ENCODE measurements around the gene CDK16. TPM values are rescaled to one million over a fixed set of nuclear protein-coding genes. Genes with fewer than 3 reads are reported as not detected.

CDK16 gene
- total and polyA plus RNA-seq, 2 of the 13 experiments (the other 11 are each of a cell fraction or from before 2014, with no cell fraction given) = 64.5 to 225 TPM

DNA sequence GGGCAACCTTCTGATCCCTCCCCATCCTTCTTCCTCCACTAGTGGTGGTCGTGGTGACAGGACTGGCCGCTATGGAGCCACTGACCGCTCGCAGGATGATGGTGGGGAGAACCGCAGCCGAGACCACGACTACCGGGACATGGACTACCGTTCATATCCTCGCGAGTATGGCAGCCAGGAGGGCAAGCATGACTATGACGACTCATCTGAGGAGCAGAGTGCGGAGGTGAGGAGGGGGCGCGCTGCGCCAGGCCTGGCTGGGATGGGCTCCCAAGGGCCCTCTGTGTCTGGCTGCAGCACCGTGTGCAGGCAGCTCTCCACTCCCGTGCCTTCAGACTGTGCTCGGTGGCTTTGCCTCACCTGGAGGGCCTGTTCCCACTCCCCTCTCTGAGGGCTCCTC, 49.2 kb upstream of the CDK16 start:
- CTCF ChIA-PET (ENCODE audit: low intra/inter-chr PET ratio, low total read pairs) = no interaction called here
- H2AFZ ChIP-seq (ENCODE audit: low read length) = no peak overlapping the region
- no peaks in the 10 kb centered on the region for H3K27me3 ChIP-seq (ENCODE audit: control insufficient read depth in 1 of 2, insufficient read depth in 2 of 2, low read length in 2 of 2)
- ATAC-seq = no peak
- DNase-seq (ENCODE audit: low spot score) = no peak
- no peak overlapping the region for H3K4me3 ChIP-seq (replicated peaks in 1 of 3; ENCODE audit: insufficient read depth in 1 of 3, low read depth in 2 of 3, low read length in 3 of 3)
- no TSS peak for BruUV-seq (replicated peaks)
- POLR2A ChIA-PET = no interaction called here
- H3K9ac ChIP-seq (ENCODE audit: insufficient read depth, low read depth, low read length) = no peak overlapping the region
- intact Hi-C loops (cut with micrococcal nuclease; ENCODE audit: unreplicated experiment) = no loop called here
- H3K79me2 ChIP-seq (ENCODE audit: insufficient read depth, low read length) = peaks cover 12% of the 10 kb centered on the region
- H3K9me3 ChIP-seq (ENCODE audit: low read length) = no peaks in the 10 kb centered on the region
- H3K4me1 ChIP-seq (ENCODE audit: insufficient read depth, low read length) = peaks cover 10% of the 10 kb centered on the region
- H3K4me2 ChIP-seq (ENCODE audit: low read depth, low read length) = no peak overlapping the region
- FAIRE-seq = no peak
- peaks cover 10 to 18% of the 10 kb centered on the region in 2 experiments; a peak in 4 of 5 replicates for H3K36me3 ChIP-seq (replicated peaks in 1 of 2; ENCODE audit: control insufficient read depth in 1 of 2, insufficient read depth in 2 of 2, low read length in 2 of 2)
- H4K20me1 ChIP-seq (ENCODE audit: insufficient read depth, low read length) = no peaks in the 10 kb centered on the region
- no peak for TF ChIP-seq ZNF24 (IDR thresholded peaks at IDR 0.05)
- TF ChIP-seq, protein P1, sequence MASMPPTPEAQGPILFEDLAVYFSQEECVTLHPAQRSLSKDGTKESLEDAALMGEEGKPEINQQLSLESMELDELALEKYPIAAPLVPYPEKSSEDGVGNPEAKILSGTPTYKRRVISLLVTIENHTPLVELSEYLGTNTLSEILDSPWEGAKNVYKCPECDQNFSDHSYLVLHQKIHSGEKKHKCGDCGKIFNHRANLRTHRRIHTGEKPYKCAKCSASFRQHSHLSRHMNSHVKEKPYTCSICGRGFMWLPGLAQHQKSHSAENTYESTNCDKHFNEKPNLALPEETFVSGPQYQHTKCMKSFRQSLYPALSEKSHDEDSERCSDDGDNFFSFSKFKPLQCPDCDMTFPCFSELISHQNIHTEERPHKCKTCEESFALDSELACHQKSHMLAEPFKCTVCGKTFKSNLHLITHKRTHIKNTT (CRISPR knock-in tag; IDR thresholded peaks at IDR 0.05) = no peak
- no peak for TF ChIP-seq ZNF234 (CRISPR knock-in tag; conservative IDR thresholded peaks at IDR 0.05)
- TF ChIP-seq CCDC6 (CRISPR knock-in tag; IDR thresholded peaks at IDR 0.05) = no peak
- no peak for TF ChIP-seq ZSCAN20 (CRISPR knock-in tag; IDR thresholded peaks at IDR 0.05; ENCODE audit: borderline replicate concordance)
- TF ChIP-seq, protein P2, sequence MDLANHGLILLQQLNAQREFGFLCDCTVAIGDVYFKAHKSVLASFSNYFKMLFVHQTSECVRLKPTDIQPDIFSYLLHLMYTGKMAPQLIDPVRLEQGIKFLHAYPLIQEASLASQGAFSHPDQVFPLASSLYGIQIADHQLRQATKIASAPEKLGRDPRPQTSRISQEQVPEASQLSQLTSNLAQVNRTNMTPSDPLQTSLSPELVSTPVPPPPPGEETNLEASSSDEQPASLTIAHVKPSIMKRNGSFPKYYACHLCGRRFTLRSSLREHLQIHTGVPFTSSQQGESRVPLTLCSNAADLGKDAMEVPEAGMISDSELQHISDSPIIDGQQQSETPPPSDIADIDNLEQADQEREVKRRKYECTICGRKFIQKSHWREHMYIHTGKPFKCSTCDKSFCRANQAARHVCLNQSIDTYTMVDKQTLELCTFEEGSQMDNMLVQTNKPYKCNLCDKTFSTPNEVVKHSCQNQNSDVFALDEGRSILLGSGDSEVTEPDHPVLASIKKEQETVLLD (CRISPR knock-in tag; IDR thresholded peaks at IDR 0.05; ENCODE audit: low read depth) = no peak
- no peak for TF ChIP-seq KMT2A (CRISPR knock-in tag; IDR thresholded peaks at IDR 0.05)
- TF ChIP-seq KDM5B (CRISPR knock-in tag; IDR thresholded peaks at IDR 0.05; ENCODE audit: borderline replicate concordance) = no peak
- no peak for TF ChIP-seq POLR2AphosphoS2 (IDR thresholded peaks at IDR 0.05; ENCODE audit: low read depth, low read length)
- no peak for TF ChIP-seq DNMT1 (CRISPR knock-in tag; IDR thresholded peaks at IDR 0.05)
- 100% methylated on average over 1 of the region's 19 CpGs for WGBS (ENCODE audit: low lambda C conversion rate)
- H3K27ac ChIP-seq (ENCODE audit: extremely low read length, insufficient read depth, low read length) = no peak overlapping the region
- in situ Hi-C loops (cut with HindIII; ENCODE audit: extremely low pct_ligation_motif_present, low pct_unique_long_range_greater_than_20kb) = no loop called here

Measured in HepG2 (cell line).